ENCODE results near the gene HNRNPUL1.

Gene HNRNPUL1

DNA sequence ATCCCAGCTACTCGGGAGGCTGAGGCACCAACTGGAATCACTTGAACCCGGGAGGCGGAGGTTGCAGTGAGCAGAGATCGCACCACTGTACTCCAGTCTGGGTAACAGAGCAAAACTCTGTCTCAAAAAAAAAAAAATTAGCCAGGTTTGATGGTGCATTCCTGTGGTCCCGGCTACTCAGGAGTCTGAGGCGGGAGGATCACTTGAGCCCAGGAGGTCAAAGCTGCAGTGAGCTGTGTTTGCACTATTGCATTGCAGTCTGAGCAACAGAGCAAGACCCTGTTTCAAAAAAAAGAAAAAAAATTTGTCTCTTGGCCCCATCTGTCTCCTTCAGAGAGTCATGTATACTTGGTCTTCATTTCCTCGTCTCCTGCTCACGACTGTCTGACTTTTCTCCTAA, 47.4 kb downstream of the HNRNPUL1 start:
- TF ChIP-seq PAX5 (IDR thresholded peaks at IDR 0.05; ENCODE audit: insufficient read depth, low read length, severe bottlenecking): no peak
- no peak for TF ChIP-seq POU2F2 (IDR thresholded peaks at IDR 0.05; ENCODE audit: low read depth, low read length)
- TF ChIP-seq SPI1 (IDR thresholded peaks at IDR 0.05; ENCODE audit: low read depth, low read length): no peak
- no peak for TF ChIP-seq POLR2A (IDR thresholded peaks at IDR 0.05; ENCODE audit: low read depth, low read length)
- no peak for TF ChIP-seq POLR2AphosphoS5 (IDR thresholded peaks at IDR 0.05; ENCODE audit: low read depth, low read length)
- no peak for TF ChIP-seq TAF1 (IDR thresholded peaks at IDR 0.05; ENCODE audit: low read depth, low read length)
- DNase-seq (ENCODE audit: insufficient read length, low spot score): no peak
- no peak for FAIRE-seq

GRCh38 chr19:41316306-41316920, 52.2 kb downstream of the HNRNPUL1 start:
- no peak for TF ChIP-seq TAF1 (IDR thresholded peaks at IDR 0.05; ENCODE audit: low read depth, low read length)
- no peak for TF ChIP-seq POU2F2 (IDR thresholded peaks at IDR 0.05; ENCODE audit: low read depth, low read length)
- TF ChIP-seq POLR2A (IDR thresholded peaks at IDR 0.05; ENCODE audit: low read depth, low read length): no peak
- TF ChIP-seq POLR2AphosphoS5 (IDR thresholded peaks at IDR 0.05; ENCODE audit: low read depth, low read length): no peak
- no peak for TF ChIP-seq PAX5 (IDR thresholded peaks at IDR 0.05; ENCODE audit: insufficient read depth, low read length, severe bottlenecking)
- TF ChIP-seq SPI1 (IDR thresholded peaks at IDR 0.05; ENCODE audit: low read depth, low read length): no peak
- no peak for DNase-seq (ENCODE audit: insufficient read length, low spot score)
- FAIRE-seq: no peak

DNA sequence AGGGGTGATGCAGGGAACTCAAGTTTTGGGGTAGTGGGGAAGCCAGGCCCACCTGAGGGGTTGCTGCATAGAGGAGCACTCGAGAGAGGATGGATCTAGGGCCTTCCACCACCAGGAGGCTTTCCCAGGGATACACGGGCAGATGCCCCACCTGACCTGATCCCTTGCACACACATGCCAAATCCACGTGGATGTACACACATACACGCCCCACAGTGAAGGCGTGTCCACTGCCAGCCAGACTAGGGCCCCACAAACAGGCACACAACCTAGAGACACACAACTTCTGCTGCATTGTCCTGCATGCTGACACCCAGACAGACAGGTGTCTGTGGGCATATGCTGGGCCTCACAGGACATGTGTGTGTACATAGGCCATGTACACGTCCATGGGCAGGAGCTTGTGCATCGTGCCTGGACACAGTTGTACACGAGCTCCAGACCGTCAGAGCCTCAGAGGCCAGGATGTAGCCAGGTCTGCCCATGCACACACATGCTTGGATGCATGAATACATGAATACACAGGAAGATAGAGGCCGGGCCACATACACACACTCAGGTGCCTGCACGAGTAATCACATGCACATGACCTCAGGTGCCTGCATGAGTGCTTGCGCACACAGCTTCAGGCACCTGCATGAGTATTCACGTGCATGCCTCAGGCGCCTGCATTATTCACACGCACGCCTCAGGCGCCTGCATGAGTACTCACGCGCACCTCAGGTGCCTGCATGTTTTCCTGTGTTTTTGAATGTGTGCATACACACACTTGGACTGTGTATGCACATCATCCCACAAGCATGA, 54.7 kb downstream of the HNRNPUL1 start:
- TF ChIP-seq POLR2AphosphoS5 (IDR thresholded peaks at IDR 0.05; ENCODE audit: low read depth, low read length) (peak; percentile 66; the same call in 1 of the 2 replicates), POLR2A (IDR thresholded peaks at IDR 0.05; ENCODE audit: low read depth, low read length) (no peak; the same call in 1 of the 2 replicates)
- FAIRE-seq (no peak), DNase-seq (ENCODE audit: insufficient read length, low spot score) (no peak)

DNA sequence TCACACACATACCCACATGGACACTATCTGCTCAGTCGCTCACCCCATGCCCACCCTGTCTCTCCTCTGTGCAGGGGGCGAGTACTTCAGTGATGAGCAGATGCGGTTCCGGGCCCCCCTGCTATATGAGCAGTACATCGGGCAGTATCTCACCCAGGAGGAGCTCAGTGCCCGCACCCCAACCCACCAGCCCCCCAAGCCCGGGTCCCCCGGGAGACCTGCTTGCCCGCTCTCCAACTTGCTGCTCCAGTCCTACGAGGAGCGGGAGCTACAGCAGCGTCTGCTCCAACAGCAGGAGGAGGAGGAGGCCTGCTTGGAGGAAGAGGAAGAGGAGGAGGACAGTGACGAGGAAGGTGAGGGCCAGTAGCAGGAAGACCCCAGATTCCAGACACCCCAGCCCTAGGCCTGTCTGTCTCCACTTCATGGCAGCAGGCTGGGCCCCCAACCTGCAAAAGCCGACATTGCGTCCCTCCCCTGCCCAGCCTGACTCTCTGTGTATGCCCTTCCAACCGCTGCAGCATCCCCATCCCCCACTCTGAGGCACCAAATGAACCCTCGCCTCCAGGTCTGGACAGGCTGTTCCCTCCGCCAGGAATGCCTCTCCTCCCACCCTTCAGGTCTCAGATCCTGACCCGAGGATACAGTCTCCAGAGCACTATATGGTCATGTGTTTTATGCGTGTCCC, 55.5 kb downstream of the HNRNPUL1 start:
- DNase-seq (ENCODE audit: insufficient read length, low spot score) (no peak), FAIRE-seq (no peak)
- TF ChIP-seq PAX5 (IDR thresholded peaks at IDR 0.05; ENCODE audit: insufficient read depth, low read length, severe bottlenecking) (no peak), TAF1 (IDR thresholded peaks at IDR 0.05; ENCODE audit: low read depth, low read length) (no peak), POU2F2 (IDR thresholded peaks at IDR 0.05; ENCODE audit: low read depth, low read length) (0 out of 2 replicates have a peak, but pooled peaks have one; percentile 13)

- DNase-seq (ENCODE audit: insufficient read length, low spot score): no peak
- no peak for FAIRE-seq
- TF ChIP-seq POU2F2 (IDR thresholded peaks at IDR 0.05; ENCODE audit: low read depth, low read length) (no peak), POLR2AphosphoS5 (IDR thresholded peaks at IDR 0.05; ENCODE audit: low read depth, low read length) (no peak), SPI1 (IDR thresholded peaks at IDR 0.05; ENCODE audit: low read depth, low read length) (no peak), POLR2A (IDR thresholded peaks at IDR 0.05; ENCODE audit: low read depth, low read length) (no peak), PAX5 (IDR thresholded peaks at IDR 0.05; ENCODE audit: insufficient read depth, low read length, severe bottlenecking) (no peak), TAF1 (IDR thresholded peaks at IDR 0.05; ENCODE audit: low read depth, low read length) (no peak)
These were observed 56.0 kb downstream of the HNRNPUL1 start for GRCh38 chr19:41320185-41320518.

DNA sequence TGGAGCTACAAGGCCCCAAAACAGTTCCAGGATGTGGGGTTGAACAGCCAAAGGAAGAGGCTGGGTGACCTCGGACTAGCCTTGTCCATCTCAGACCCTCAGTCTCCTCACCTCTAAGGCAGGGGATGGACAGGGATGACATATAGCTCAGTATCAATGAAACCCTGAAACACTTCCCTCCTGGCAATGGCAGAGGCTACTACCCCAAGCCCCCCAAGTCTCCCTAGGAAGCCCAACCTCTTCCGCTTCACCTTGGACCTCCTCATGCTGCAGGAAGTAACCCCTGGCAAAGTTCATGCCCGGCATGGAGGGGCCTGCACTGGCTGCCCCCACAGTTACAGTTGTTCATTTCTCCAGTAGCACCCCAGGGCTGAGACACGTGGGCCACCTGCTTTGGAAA, 56.4 kb downstream of the HNRNPUL1 start:
- DNase-seq (ENCODE audit: insufficient read length, low spot score) (no peak), FAIRE-seq (no peak)
- TF ChIP-seq TAF1 (IDR thresholded peaks at IDR 0.05; ENCODE audit: low read depth, low read length): no peak
- no peak for TF ChIP-seq POU2F2 (IDR thresholded peaks at IDR 0.05; ENCODE audit: low read depth, low read length)
- TF ChIP-seq PAX5 (IDR thresholded peaks at IDR 0.05; ENCODE audit: insufficient read depth, low read length, severe bottlenecking): no peak
- no peak; the same call in 1 of the 2 replicates for TF ChIP-seq POLR2A (IDR thresholded peaks at IDR 0.05; ENCODE audit: low read depth, low read length)
- 0 out of 2 replicates have a peak, but pooled peaks have one; percentile 14 for TF ChIP-seq POLR2AphosphoS5 (IDR thresholded peaks at IDR 0.05; ENCODE audit: low read depth, low read length)
- no peak for TF ChIP-seq SPI1 (IDR thresholded peaks at IDR 0.05; ENCODE audit: low read depth, low read length)

- FAIRE-seq (no peak), DNase-seq (ENCODE audit: insufficient read length, low spot score) (no peak)
- no peak; the same call in 1 of the 2 replicates for TF ChIP-seq POLR2A (IDR thresholded peaks at IDR 0.05; ENCODE audit: low read depth, low read length)
- TF ChIP-seq PAX5 (IDR thresholded peaks at IDR 0.05; ENCODE audit: insufficient read depth, low read length, severe bottlenecking): no peak
- no peak for TF ChIP-seq TAF1 (IDR thresholded peaks at IDR 0.05; ENCODE audit: low read depth, low read length)
- TF ChIP-seq SPI1 (IDR thresholded peaks at IDR 0.05; ENCODE audit: low read depth, low read length): no peak
- TF ChIP-seq POLR2AphosphoS5 (IDR thresholded peaks at IDR 0.05; ENCODE audit: low read depth, low read length): no peak
- TF ChIP-seq POU2F2 (IDR thresholded peaks at IDR 0.05; ENCODE audit: low read depth, low read length): no peak
These were observed 57.0 kb downstream of the HNRNPUL1 start for GRCh38 chr19:41321204-41321599.

- DNase-seq (ENCODE audit: insufficient read length, low spot score) (no peak), FAIRE-seq (no peak)
- no peak for TF ChIP-seq POLR2AphosphoS5 (IDR thresholded peaks at IDR 0.05; ENCODE audit: low read depth, low read length)
- no peak for TF ChIP-seq PAX5 (IDR thresholded peaks at IDR 0.05; ENCODE audit: insufficient read depth, low read length, severe bottlenecking)
- peak; percentile 43; the same call in 1 of the 2 replicates for TF ChIP-seq POU2F2 (IDR thresholded peaks at IDR 0.05; ENCODE audit: low read depth, low read length)
- TF ChIP-seq TAF1 (IDR thresholded peaks at IDR 0.05; ENCODE audit: low read depth, low read length): no peak
- 0 out of 2 replicates have a peak, but pooled peaks have one; percentile 2 for TF ChIP-seq POLR2A (IDR thresholded peaks at IDR 0.05; ENCODE audit: low read depth, low read length)
- TF ChIP-seq SPI1 (IDR thresholded peaks at IDR 0.05; ENCODE audit: low read depth, low read length): no peak
These were observed 57.6 kb downstream of the HNRNPUL1 start for GRCh38 chr19:41321600-41322270.

DNA sequence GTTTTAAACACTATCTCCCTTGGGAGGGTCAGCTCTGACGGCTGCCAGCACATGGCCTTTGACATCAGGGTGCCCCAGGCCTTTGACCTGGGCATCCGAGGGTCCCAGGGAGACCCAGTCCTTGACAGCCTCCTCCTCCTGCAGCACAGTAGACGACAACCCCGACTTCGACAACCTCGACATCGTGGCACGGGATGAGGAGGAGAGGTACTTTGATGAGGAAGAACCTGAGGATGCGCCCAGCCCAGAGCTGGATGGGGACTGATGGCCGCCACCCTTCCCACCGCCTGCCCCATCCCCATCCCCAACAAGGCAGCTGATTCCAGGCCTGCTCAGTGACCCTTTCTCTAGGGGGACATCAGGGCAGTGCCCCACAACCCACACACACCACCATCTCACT, 58.3 kb downstream of the HNRNPUL1 start:
- no peak for DNase-seq (ENCODE audit: insufficient read length, low spot score)
- no peak for TF ChIP-seq POU2F2 (IDR thresholded peaks at IDR 0.05; ENCODE audit: low read depth, low read length)
- no peak for TF ChIP-seq TAF1 (IDR thresholded peaks at IDR 0.05; ENCODE audit: low read depth, low read length)
- no peak for TF ChIP-seq POLR2A (IDR thresholded peaks at IDR 0.05; ENCODE audit: low read depth, low read length)
- no peak for TF ChIP-seq PAX5 (IDR thresholded peaks at IDR 0.05; ENCODE audit: insufficient read depth, low read length, severe bottlenecking)
- TF ChIP-seq POLR2AphosphoS5 (IDR thresholded peaks at IDR 0.05; ENCODE audit: low read depth, low read length): no peak
- no peak for TF ChIP-seq SPI1 (IDR thresholded peaks at IDR 0.05; ENCODE audit: low read depth, low read length)
- no peak for FAIRE-seq

Measured in GM12891 (cell line).